NCI-H524 (cell line): Measurements from ENCODE around the gene LEMD1.
A peak's percentile ranks its signal among the peaks of the same experiment; 100 is the strongest.
"Not testable (repeated sequence)": the region's sequence is repeated elsewhere in the genome, so short reads cannot be mapped to it uniquely, and the experiment has no call there.

ENCODE experiments used
- DNase-seq, 2 experiments: peaks; one replicate each; lab custom pipeline; 2025; lab: John Stamatoyannopoulos, UW

LEMD1 gene

GRCh38 chr1:205429762-205430695 is 8.2 kb upstream of the LEMD1 start:
- peak in 1 of 2 experiments; percentile 29 for DNase-seq

GRCh38 chr1:205424901-205425600 is 3.2 kb upstream of the LEMD1 start:
- peak; percentile 90 to 97 for DNase-seq

- DNase-seq: peak in 1 of 2 experiments; percentile 45
These were observed 2.1 kb upstream of the LEMD1 start for GRCh38 chr1:205423814-205424399.

GRCh38 chr1:205422993-205423642 is 1.3 kb upstream of the LEMD1 start:
- no peak for DNase-seq

GRCh38 chr1:205420938-205421337 is 918 bp downstream of the LEMD1 start:
- DNase-seq: no peak

GRCh38 chr1:205417870-205418635 is 3.8 kb downstream of the LEMD1 start:
- peak in 1 of 2 experiments; percentile 28 for DNase-seq

- peak; percentile 22 to 80 for DNase-seq
These were observed 5.5 kb downstream of the LEMD1 start for GRCh38 chr1:205416322-205416721.

- no peak for DNase-seq
These were observed 11.1 kb downstream of the LEMD1 start for GRCh38 chr1:205410581-205411298.

- no peak for DNase-seq
These were observed 13.9 kb downstream of the LEMD1 start for GRCh38 chr1:205407970-205408369.

GRCh38 chr1:205406252-205406651 is 15.6 kb downstream of the LEMD1 start:
- not testable (repeated sequence) for DNase-seq

GRCh38 chr1:205404484-205404883 is 17.4 kb downstream of the LEMD1 start:
- not testable (repeated sequence) for DNase-seq

- no peak for DNase-seq
These were observed 23.3 kb downstream of the LEMD1 start for GRCh38 chr1:205398586-205398985.

- DNase-seq: peak; percentile 86
These were observed 24.8 kb downstream of the LEMD1 start for GRCh38 chr1:205396967-205397616.

- no peak for DNase-seq
These were observed 26.2 kb downstream of the LEMD1 start for GRCh38 chr1:205395616-205396015.

- no peak for DNase-seq
These were observed 29.2 kb downstream of the LEMD1 start for GRCh38 chr1:205392650-205393049.

GRCh38 chr1:205391386-205391785 is 30.5 kb downstream of the LEMD1 start:
- DNase-seq: no peak

GRCh38 chr1:205387845-205388244 is 34.0 kb downstream of the LEMD1 start:
- DNase-seq: no peak

- DNase-seq: not testable (repeated sequence)
These were observed 38.9 kb downstream of the LEMD1 start for GRCh38 chr1:205382990-205383389.

- peak in 1 of 2 experiments; percentile 62 for DNase-seq
These were observed 39.3 kb downstream of the LEMD1 start for GRCh38 chr1:205382561-205382960.

- no peak for DNase-seq
These were observed 40.6 kb downstream of the LEMD1 start for GRCh38 chr1:205381305-205381704.
